H1 (cell line): Measurements from ENCODE around the gene GPR25. TPM values are rescaled to one million over a fixed set of nuclear protein-coding genes. Genes with fewer than 3 reads are reported as not detected.

Experiments
- CTCF ChIA-PET: fragments of 300-600 bp; sonication (Branson Sonifier 250); formaldehyde crosslinking; loops from one replicate; lab custom pipeline; 2021; ENCODE audit not compliant: partially characterized antibody; lab: Charles Lee
- POLR2A ChIA-PET: fragments of 300-600 bp; sonication (Branson Sonifier 250); formaldehyde crosslinking; loops from one replicate; lab custom pipeline; 2021; ENCODE audit warnings: inconsistent platforms; ENCODE audit not compliant: partially characterized antibody; lab: Charles Lee
- DNase-seq, 2 experiments: peaks; one replicate each; pipeline versions ENCODE4 v3.0.0 to v3.0.0-alpha.2; 2010 to 2022; ENCODE audit warnings: low spot score in 2 of 2, low read depth in 1 of 2, mixed read lengths in 1 of 2
- FAIRE-seq: peaks from 2 replicates; lab custom pipeline; 2011; peaks lifted over from hg19 to GRCh38; lab: Jason Lieb, UNC
- H2AFZ ChIP-seq: 2 replicates; pipeline ENCODE4 v1.8.1; 2012; ENCODE audit warnings: low read length, inconsistent platforms
- H2AK5ac ChIP-seq: 2 replicates; pipeline ENCODE4 v1.6.1; 2013; ENCODE audit warnings: low read depth, low read length
- H2BK120ac ChIP-seq: replicated peaks from 2 replicates; pipeline ENCODE3; 2013; ENCODE audit warnings: low read depth, low read length, inconsistent platforms
- H2BK12ac ChIP-seq: 2 replicates; pipeline ENCODE4 v1.6.1; 2013; ENCODE audit warnings: low read depth, low read length
- H2BK15ac ChIP-seq: 2 replicates; pipeline ENCODE4 v1.6.1; 2013; ENCODE audit warnings: low read length
- H2BK20ac ChIP-seq: 2 replicates; pipeline ENCODE4 v1.6.1; 2013; ENCODE audit warnings: low read length
- H2BK5ac ChIP-seq: 2 replicates; pipeline ENCODE4 v1.6.1; 2013; ENCODE audit warnings: low read depth, low read length
- H3K14ac ChIP-seq: 2 replicates; pipeline ENCODE4 v1.6.1; 2013; ENCODE audit warnings: inconsistent platforms; ENCODE audit not compliant: insufficient read length
- H3K18ac ChIP-seq: 2 replicates; pipeline ENCODE4 v1.6.1; 2013; ENCODE audit warnings: low read length; ENCODE audit errors: extremely low read depth
- H3K23ac ChIP-seq: 2 replicates; pipeline ENCODE4 v1.6.1; 2013; ENCODE audit warnings: inconsistent platforms; ENCODE audit not compliant: insufficient read length
- H3K23me2 ChIP-seq: 2 replicates; pipeline ENCODE4 v1.6.1; 2013; ENCODE audit warnings: low read depth, low read length
- H3K27ac ChIP-seq: 2 replicates; pipeline ENCODE4 v1.6.1; 2011; ENCODE audit warnings: low read depth, low read length, inconsistent platforms
- H3K27me3 ChIP-seq, 4 experiments: replicated peaks in 1 of 4; 1 replicate in 1 of 4; 2 replicates in 3 of 4; pipeline versions ENCODE4 v1.6.1 to v1.8.1; 2011 to 2013; ENCODE audit warnings: low read length in 3 of 4, mild to moderate bottlenecking in 3 of 4, inconsistent platforms in 2 of 4, mixed read lengths in 2 of 4, moderate library complexity in 1 of 4; ENCODE audit not compliant: control insufficient read depth in 3 of 4, insufficient read depth in 3 of 4; ENCODE audit errors: extremely low read depth in 1 of 4
- H3K36me3 ChIP-seq, 4 experiments: 2 replicates each; pipeline versions ENCODE4 v1.6.1 to v1.8.1; 2011 to 2013; ENCODE audit warnings: mild to moderate bottlenecking in 4 of 4, low read length in 3 of 4, moderate library complexity in 2 of 4, control low read depth in 1 of 4, inconsistent platforms in 1 of 4; ENCODE audit not compliant: insufficient read depth in 4 of 4, control insufficient read depth in 2 of 4
- H3K4ac ChIP-seq: replicated peaks from 2 replicates; pipeline ENCODE3; 2013; ENCODE audit warnings: low read length, low read depth, mixed read lengths, inconsistent platforms; ENCODE audit not compliant: insufficient read length
- H3K4me1 ChIP-seq, 4 experiments: replicated peaks in 1 of 4; 1 replicate in 1 of 4; 2 replicates in 3 of 4; pipeline versions ENCODE4 v1.6.1 to v1.8.1; 2011 to 2013; ENCODE audit warnings: low read length in 3 of 4, inconsistent platforms in 2 of 4, mixed read lengths in 1 of 4; ENCODE audit not compliant: insufficient read depth in 4 of 4, control insufficient read depth in 3 of 4
- H3K4me2 ChIP-seq, 2 experiments: 2 replicates each; pipeline versions ENCODE4 v1.6.1 to v1.8.1; 2011 to 2013; ENCODE audit warnings: low read depth in 2 of 2, low read length in 2 of 2, control low read depth in 1 of 2, inconsistent platforms in 1 of 2, mild to moderate bottlenecking in 1 of 2; ENCODE audit not compliant: insufficient read depth in 1 of 2
- H3K4me3 ChIP-seq, 4 experiments: fragments of 200-600, 300-600 bp in 1 of 4; sonication (generic), shearing (Covaris generic), sonication (Bioruptor Twin) in 1 of 4; 2 replicates each; pipeline versions ENCODE4 v1.5.1 to v1.8.1; 2011 to 2016; ENCODE audit warnings: low read length in 4 of 4, low read depth in 3 of 4, control low read depth in 2 of 4, inconsistent platforms in 2 of 4, mild to moderate bottlenecking in 2 of 4, mixed read lengths in 1 of 4, moderate library complexity in 1 of 4; ENCODE audit not compliant: insufficient read depth in 2 of 4; ENCODE audit errors: extremely low read depth in 1 of 4
- H3K56ac ChIP-seq: replicated peaks from 2 replicates; pipeline ENCODE3; 2013; ENCODE audit warnings: low read depth, mild to moderate bottlenecking, mixed read lengths, low read length, inconsistent platforms; ENCODE audit not compliant: insufficient read length
- H3K79me1 ChIP-seq: 2 replicates; pipeline ENCODE4 v1.6.1; 2013; ENCODE audit warnings: low read depth, low read length, control low read depth
- H3K79me2 ChIP-seq, 2 experiments: 2 replicates each; pipeline versions ENCODE4 v1.6.1 to v1.8.1; 2012 to 2013; ENCODE audit warnings: low read length in 2 of 2, mild to moderate bottlenecking in 2 of 2, inconsistent platforms in 1 of 2; ENCODE audit not compliant: insufficient read depth in 2 of 2, control insufficient read depth in 1 of 2
- H3K9ac ChIP-seq, 4 experiments: replicated peaks in 1 of 4; 1 replicate in 1 of 4; 2 replicates in 3 of 4; pipeline versions ENCODE4 v1.6.1 to v1.8.1; 2011 to 2013; ENCODE audit warnings: low read depth in 3 of 4, low read length in 3 of 4, control low read depth in 2 of 4, mild to moderate bottlenecking in 2 of 4, moderate library complexity in 2 of 4, inconsistent platforms in 1 of 4; ENCODE audit errors: extremely low read depth in 1 of 4
- H3K9me3 ChIP-seq, 2 experiments: 2 replicates each; pipeline versions ENCODE4 v1.6.1 to v1.8.1; 2012 to 2013; ENCODE audit warnings: mild to moderate bottlenecking in 2 of 2, moderate library complexity in 2 of 2, control low read depth in 1 of 2, inconsistent platforms in 1 of 2, low read depth in 1 of 2, low read length in 1 of 2, mixed read lengths in 1 of 2; ENCODE audit not compliant: insufficient read depth in 2 of 2
- H4K20me1 ChIP-seq, 2 experiments: replicated peaks in 1 of 2; 2 replicates each; pipeline versions ENCODE3 to v1.8.1; 2011 to 2013; ENCODE audit warnings: inconsistent platforms in 2 of 2, low read length in 2 of 2, mild to moderate bottlenecking in 1 of 2; ENCODE audit not compliant: insufficient read depth in 2 of 2, control insufficient read depth in 1 of 2
- H4K5ac ChIP-seq: 2 replicates; pipeline ENCODE4 v1.6.1; 2013; ENCODE audit warnings: low read length, low read depth, mixed read lengths, inconsistent platforms; ENCODE audit not compliant: insufficient read length
- H4K8ac ChIP-seq: 2 replicates; pipeline ENCODE4 v1.8.0; 2013; ENCODE audit warnings: mild to moderate bottlenecking, moderate library complexity, low read length, inconsistent platforms; ENCODE audit not compliant: insufficient read depth; ENCODE audit errors: extremely low read depth
- H4K91ac ChIP-seq: replicated peaks from 2 replicates; pipeline ENCODE3; 2013; ENCODE audit warnings: low read length, mixed read lengths, inconsistent platforms; ENCODE audit not compliant: insufficient read length
- CEBPB ChIP-seq: IDR thresholded peaks from 2 replicates; pipeline ENCODE4 v1.6.1; 2012; ENCODE audit warnings: low read depth, low read length
- PHF8 ChIP-seq: fragments of 200-600 bp; sonication (generic); conservative IDR thresholded peaks from 2 replicates; pipeline ENCODE4 v1.7.1; 2012; ENCODE audit warnings: low read depth, mild to moderate bottlenecking, inconsistent platforms, low read length, moderate library complexity
- POU5F1 ChIP-seq: IDR thresholded peaks from 2 replicates; pipeline ENCODE4 v1.6.1; 2011; ENCODE audit warnings: low read depth, mild to moderate bottlenecking, low read length, moderate library complexity
- SIX5 ChIP-seq: IDR thresholded peaks from 2 replicates; pipeline ENCODE4 v1.6.1; 2011; ENCODE audit warnings: mild to moderate bottlenecking, low read depth, low read length
- WGBS, 2 experiments: shearing (Covaris generic) in 1 of 2; methylation state at CpG; one replicate each; pipeline versions ENCODE4 v1.1.6 to v1.1.7; 2013 to 2015; ENCODE audit warnings: low lambda C conversion rate in 2 of 2, mixed read lengths in 2 of 2, inconsistent platforms in 1 of 2, low coverage in 1 of 2, missing lambda C conversion rate in 1 of 2; ENCODE audit not compliant: insufficient replicate concordance in 2 of 2, insufficient coverage in 1 of 2, insufficient read length in 1 of 2; ENCODE audit errors: extremely low coverage in 1 of 2, missing lambda C conversion rate in 1 of 2; 5-methylcytosine and 5-hydroxymethylcytosine counted together
- polyA plus RNA-seq, 7 experiments: library from polyadenylated mRNA; depleted of rRNA in 3 of 7; stranded (reverse) in 5 of 7; unstranded in 2 of 7; fragments of >200 nt in 5 of 7; fragments of 200-250 nt in 2 of 7; gene quantifications; 1 replicate in 5 of 7; 2 replicates in 1 of 7; 4 replicates in 1 of 7; pipeline versions ENCODE4 v1.2.1 to v1.2.3, GENCODE V29; 2011 to 2013; ENCODE audit warnings: missing spikeins in 2 of 7, mixed read lengths in 2 of 7
- total RNA-seq: library from RNA; stranded (reverse); fragmentation: NEBNext Ultra II Directional; extraction: Animal tissue kit (Norgen Biotek cat#: 25700); gene quantifications from 2 replicates; pipeline ENCODE4 v1.2.1, GENCODE V29; 2021

The GPR25 gene
- total and polyA plus RNA-seq, 2 of the 8 experiments (the other 6 are each of a cell fraction or from before 2014, with no cell fraction given), result not detected

DNA sequence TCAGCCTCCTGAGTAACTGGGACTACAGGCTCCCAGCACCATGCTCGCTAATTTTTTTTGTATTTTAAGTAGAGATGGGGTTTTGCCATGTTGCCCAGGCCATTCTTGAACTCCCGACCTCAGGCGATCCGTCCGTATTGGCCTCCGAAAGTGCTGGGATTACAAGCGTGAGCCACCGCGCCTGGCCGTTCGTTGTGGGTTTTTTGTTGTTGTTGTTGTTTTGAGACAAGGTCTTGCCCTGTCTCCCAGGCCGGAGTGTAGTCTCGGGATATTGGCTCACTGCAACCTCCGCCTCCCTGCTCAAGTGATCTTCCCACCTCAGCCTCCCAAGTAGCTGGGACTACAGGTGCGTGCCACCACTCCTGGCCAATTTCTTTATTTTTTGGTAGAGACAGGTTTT is 17.2 kb downstream of the GPR25 start:
- Histone ChIP-seq H2BK12ac (no peak overlapping the region), H3K23me2 (peaks cover 8% of the 10 kb centered on the region), H3K9ac (no peak overlapping the region), H2BK5ac (no peak overlapping the region), H4K5ac (no peak overlapping the region), H4K91ac (no peak overlapping the region), H3K36me3 (no peaks in the 10 kb centered on the region), H3K27me3 (no peaks in the 10 kb centered on the region), H3K4me1 (peaks cover 15 to 39% (median 28%) of the 10 kb centered on the region in 4 experiments), H3K14ac (no peak overlapping the region), H3K18ac (no peak overlapping the region), H3K23ac (no peak overlapping the region), H3K27ac (no peak overlapping the region), H2AK5ac (no peak overlapping the region; the same call in 1 of the 2 replicates), H3K9me3 (no peaks in the 10 kb centered on the region), H3K4me3 (no peak overlapping the region), H2BK15ac (no peak overlapping the region), H3K79me2 (peaks cover 0 to 30% of the 10 kb centered on the region in 2 experiments; a peak in 3 of 4 replicates), H3K56ac (no peak overlapping the region), H2AFZ (no peak overlapping the region), H2BK120ac (no peak overlapping the region), H4K20me1 (peaks cover 0 to 3% of the 10 kb centered on the region in 2 experiments), H4K8ac (no peak overlapping the region), H3K4ac (no peak overlapping the region), H3K79me1 (peaks cover 7% of the 10 kb centered on the region), H2BK20ac (no peak overlapping the region), H3K4me2 (peak overlapping the region in 1 of 2 experiments; percentile 95; a peak in 1 of 4 replicates)
- ChIA-PET CTCF (interaction anchor here (0.7 to 8.6 kb wide), 10 partner anchors 11 to 267 kb away, joined by 3 to 47 read pairs (median 6); no protein-coding TSS in a partner anchor), POLR2A (interaction anchor here (0.8 to 11.2 kb wide), 7 partner anchors 11 to 220 kb away, joined by 3 to 208 read pairs (median 31); partner anchors contain the start of genes DDX59 and KIF21B)
- DNase-seq (no peak), FAIRE-seq (no peak)
- WGBS, 2 experiments, result 97% methylated on average over 15 of the region's 15 CpGs; no CpG with 5 or more reads in 1 of the 2 experiments
- no peak for TF ChIP-seq POU5F1
- no peak for TF ChIP-seq SIX5
- TF ChIP-seq CEBPB, result no peak
- no peak for TF ChIP-seq PHF8
